Endodermal cell (in vitro differentiated cells): ENCODE results near the gene NLK. TPM values are rescaled to one million over a fixed set of nuclear protein-coding genes. Genes with fewer than 3 reads are reported as not detected.

Source experiments
- DNase-seq: peaks from one replicate; pipeline ENCODE4 v3.0.0-alpha.2; 2017
- H3K27ac ChIP-seq: 2 replicates; pipeline ENCODE4 v1.5.1; 2013; ENCODE audit warnings: mild to moderate bottlenecking, low read depth, low read length, moderate library complexity
- H3K27me3 ChIP-seq: 2 replicates; pipeline ENCODE4 v1.6.1; 2013; ENCODE audit warnings: mild to moderate bottlenecking, low read length, moderate library complexity; ENCODE audit not compliant: insufficient read depth, control insufficient read depth, poor library complexity, severe bottlenecking
- H3K36me3 ChIP-seq: 2 replicates; pipeline ENCODE4 v1.7.0; 2013; ENCODE audit warnings: mild to moderate bottlenecking, low read length, moderate library complexity; ENCODE audit not compliant: control insufficient read depth, insufficient read depth
- H3K4me1 ChIP-seq: one replicate; pipeline ENCODE4 v1.7.0; 2013; ENCODE audit warnings: low read length; ENCODE audit not compliant: control insufficient read depth, insufficient read depth
- H3K4me3 ChIP-seq: 2 replicates; pipeline ENCODE4 v1.5.1; 2013; ENCODE audit warnings: mild to moderate bottlenecking, low read length, moderate library complexity
- H3K9ac ChIP-seq: 2 replicates; pipeline ENCODE4 v1.6.1; 2013; ENCODE audit warnings: mild to moderate bottlenecking, low read length, moderate library complexity; ENCODE audit not compliant: poor library complexity, severe bottlenecking; ENCODE audit errors: extremely low read depth
- H3K9me3 ChIP-seq: 2 replicates; pipeline ENCODE4 v1.6.1; 2013; ENCODE audit warnings: mild to moderate bottlenecking, low read length, moderate library complexity; ENCODE audit not compliant: control insufficient read depth
- H3K27ac Mint-ChIP-seq: 2 replicates; pipeline ENCODE4 v1.8.0; 2020; ENCODE audit warnings: mixed read lengths
- H3K27me3 Mint-ChIP-seq: 2 replicates; pipeline ENCODE4 v1.8.0; 2021; ENCODE audit warnings: mild to moderate bottlenecking, mixed read lengths; ENCODE audit not compliant: insufficient read depth
- H3K36me3 Mint-ChIP-seq: 2 replicates; pipeline ENCODE4 v1.8.0; 2020; ENCODE audit warnings: low read depth, mixed read lengths
- H3K4me1 Mint-ChIP-seq: 2 replicates; pipeline ENCODE4 v1.8.0; 2020; ENCODE audit warnings: mixed read lengths
- H3K4me3 Mint-ChIP-seq: 2 replicates; pipeline ENCODE4 v1.8.0; 2020; ENCODE audit warnings: mild to moderate bottlenecking, moderate library complexity, mixed read lengths
- H3K9me3 Mint-ChIP-seq: 2 replicates; pipeline ENCODE4 v1.8.0; 2020; ENCODE audit warnings: mild to moderate bottlenecking, mixed read lengths
- CTCF ChIP-seq: fragments of 200-600 bp; sonication (generic); conservative IDR thresholded peaks from 2 replicates; pipeline ENCODE4 v1.5.0; 2021; ENCODE audit warnings: antibody characterized with exemption, mild to moderate bottlenecking
- WGBS, 2 experiments: methylation state at CpG; one replicate each; pipeline versions ENCODE4 v1.1.5 to v1.1.7; 2013; ENCODE audit warnings: missing lambda C conversion rate in 2 of 2, mixed read lengths in 1 of 2; ENCODE audit not compliant: insufficient coverage in 1 of 2, insufficient read length in 1 of 2; 5-methylcytosine and 5-hydroxymethylcytosine counted together
- total RNA-seq, 2 donors: library from RNA; stranded (reverse); fragmentation: NEBNext Ultra II Directional in 1 of 2; extraction: Animal tissue kit (Norgen Biotek cat#: 25700) in 1 of 2; gene quantifications; 2 replicates in 1 of 2; 3 replicates in 1 of 2; pipeline ENCODE4 v1.2.1, GENCODE V29; 2021

Gene NLK
- total RNA-seq, 2 donors from 2014 or later, result 49.2 to 50.3 TPM

- Mint-ChIP-seq H3K4me3 (peak overlapping the region; percentile 10), H3K27ac (no peak overlapping the region), H3K4me1 (peaks cover 65% of the 10 kb centered on the region), H3K36me3 (no peaks in the 10 kb centered on the region), H3K9me3 (no peaks in the 10 kb centered on the region), H3K27me3 (no peaks in the 10 kb centered on the region)
- Histone ChIP-seq H3K9ac (no peak overlapping the region), H3K36me3 (no peaks in the 10 kb centered on the region), H3K4me1 (peaks cover 20% of the 10 kb centered on the region), H3K9me3 (no peaks in the 10 kb centered on the region), H3K27ac (no peak overlapping the region), H3K27me3 (no peaks in the 10 kb centered on the region), H3K4me3 (peak overlapping the region; percentile 24)
- WGBS, 2 experiments, result 100% methylated on average over 1 to 2 of the region's 2 CpGs
- DNase-seq, result no peak
- no peak for TF ChIP-seq CTCF
These were observed 11.2 kb downstream of the NLK start for GRCh38 chr17:28053725-28054124.

GRCh38 chr17:28055546-28056275 lies 13.2 kb downstream of the NLK start:
- Mint-ChIP-seq H3K27me3 (no peaks in the 10 kb centered on the region), H3K36me3 (no peaks in the 10 kb centered on the region), H3K4me1 (peaks cover 63% of the 10 kb centered on the region), H3K9me3 (no peaks in the 10 kb centered on the region), H3K27ac (peak overlapping the region; percentile 81), H3K4me3 (peak overlapping the region; percentile 25)
- Histone ChIP-seq H3K9ac (no peak overlapping the region), H3K36me3 (no peaks in the 10 kb centered on the region), H3K4me3 (peak overlapping the region; percentile 65), H3K27ac (no peak overlapping the region), H3K9me3 (no peaks in the 10 kb centered on the region), H3K27me3 (no peaks in the 10 kb centered on the region), H3K4me1 (peaks cover 15% of the 10 kb centered on the region)
- WGBS, 2 experiments, result 52% methylated on average over 2 of the region's 2 CpGs; no CpG with 5 or more reads in 1 of the 2 experiments
- no peak for TF ChIP-seq CTCF
- DNase-seq, result no peak

GRCh38 chr17:28056276-28056620 lies 13.8 kb downstream of the NLK start:
- H3K27ac Mint-ChIP-seq, result peak overlapping the region; percentile 81
- no peaks in the 10 kb centered on the region for H3K27me3 ChIP-seq
- no peak overlapping the region for H3K27ac ChIP-seq
- H3K4me3 ChIP-seq, result peak overlapping the region; percentile 65
- WGBS, 2 experiments, result 80 to 90% methylated on average over 3 of the region's 3 CpGs
- H3K9ac ChIP-seq, result no peak overlapping the region
- no peak for DNase-seq
- peaks cover 15% of the 10 kb centered on the region for H3K4me1 ChIP-seq
- no peaks in the 10 kb centered on the region for H3K9me3 Mint-ChIP-seq
- H3K9me3 ChIP-seq, result no peaks in the 10 kb centered on the region
- H3K27me3 Mint-ChIP-seq, result no peaks in the 10 kb centered on the region
- peaks cover 67% of the 10 kb centered on the region for H3K4me1 Mint-ChIP-seq
- no peaks in the 10 kb centered on the region for H3K36me3 ChIP-seq
- H3K4me3 Mint-ChIP-seq, result peak overlapping the region; percentile 25
- no peaks in the 10 kb centered on the region for H3K36me3 Mint-ChIP-seq
- TF ChIP-seq CTCF, result no peak
